ENCODE data around the gene SMYD3.

The SMYD3 gene

GRCh38 chr1:245760301-245760700 is 746.8 kb downstream of the SMYD3 start:
- no peak for TF ChIP-seq GABPA (IDR thresholded peaks at IDR 0.05; ENCODE audit: low read depth)
- no peak for TF ChIP-seq SPI1 (IDR thresholded peaks at IDR 0.05; ENCODE audit: borderline replicate concordance, low read depth)
- TF ChIP-seq POLR2AphosphoS5 (IDR thresholded peaks at IDR 0.05; ENCODE audit: low read depth) = no peak
- no peak for TF ChIP-seq CTCF (IDR thresholded peaks at IDR 0.05; ENCODE audit: insufficient read depth, low read length)
- no peak for TF ChIP-seq REST (IDR thresholded peaks at IDR 0.05; ENCODE audit: insufficient replicate concordance, low read depth)
- H3K27ac ChIP-seq (replicated peaks) = no peak overlapping the region
- no peaks in the 10 kb centered on the region for H3K27me3 ChIP-seq (ENCODE audit: insufficient read depth, poor library complexity, severe bottlenecking)

GRCh38 chr1:245754463-245754961 is 752.6 kb downstream of the SMYD3 start:
- peak in 1 of 2 experiments; percentile 33 for DNase-seq (ENCODE audit: low read depth in 1 of 2, low spot score in 1 of 2)
- H3K4me3 ChIP-seq (replicated peaks; ENCODE audit: insufficient read depth, low read length) = no peak overlapping the region
- no peaks in the 10 kb centered on the region for H3K27me3 ChIP-seq (ENCODE audit: insufficient read depth, poor library complexity, severe bottlenecking)
- no peak overlapping the region for H3K27ac ChIP-seq (replicated peaks)
- no peak for TF ChIP-seq POLR2AphosphoS5 (IDR thresholded peaks at IDR 0.05; ENCODE audit: low read depth)
- TF ChIP-seq GABPA (IDR thresholded peaks at IDR 0.05; ENCODE audit: low read depth) = no peak
- no peak for TF ChIP-seq REST (IDR thresholded peaks at IDR 0.05; ENCODE audit: insufficient replicate concordance, low read depth)
- TF ChIP-seq CTCF (IDR thresholded peaks at IDR 0.05; ENCODE audit: insufficient read depth, low read length) = no peak
- TF ChIP-seq SPI1 (IDR thresholded peaks at IDR 0.05; ENCODE audit: borderline replicate concordance, low read depth) = peak; percentile 25; the same call in 1 of the 2 replicates

More at GRCh38 chr1:245760301-245760700, 746.8 kb downstream of the SMYD3 start:
- DNase-seq (ENCODE audit: low read depth in 1 of 2, low spot score in 1 of 2) = no peak
- no peak overlapping the region for H3K4me3 ChIP-seq (replicated peaks; ENCODE audit: insufficient read depth, low read length)

- Histone ChIP-seq H3K27me3 (ENCODE audit: insufficient read depth, poor library complexity, severe bottlenecking) (no peaks in the 10 kb centered on the region), H3K4me3 (replicated peaks; ENCODE audit: insufficient read depth, low read length) (no peak overlapping the region), H3K27ac (replicated peaks) (no peak overlapping the region)
- no peak for TF ChIP-seq SPI1 (IDR thresholded peaks at IDR 0.05; ENCODE audit: borderline replicate concordance, low read depth)
- TF ChIP-seq CTCF (IDR thresholded peaks at IDR 0.05; ENCODE audit: insufficient read depth, low read length) = no peak
- no peak for DNase-seq (ENCODE audit: low read depth in 1 of 2, low spot score in 1 of 2)
Measured at GRCh38 chr1:245753807-245754206, 753.3 kb downstream of the SMYD3 start.

- Histone ChIP-seq H3K4me3 (replicated peaks; ENCODE audit: insufficient read depth, low read length) (no peak overlapping the region), H3K27me3 (ENCODE audit: insufficient read depth, poor library complexity, severe bottlenecking) (no peaks in the 10 kb centered on the region), H3K27ac (replicated peaks) (no peak overlapping the region)
- TF ChIP-seq CTCF (IDR thresholded peaks at IDR 0.05; ENCODE audit: insufficient read depth, low read length) = no peak
- TF ChIP-seq POLR2AphosphoS5 (IDR thresholded peaks at IDR 0.05; ENCODE audit: low read depth) = no peak
- TF ChIP-seq SPI1 (IDR thresholded peaks at IDR 0.05; ENCODE audit: borderline replicate concordance, low read depth) = no peak
- TF ChIP-seq GABPA (IDR thresholded peaks at IDR 0.05; ENCODE audit: low read depth) = no peak
- TF ChIP-seq REST (IDR thresholded peaks at IDR 0.05; ENCODE audit: insufficient replicate concordance, low read depth) = no peak
- DNase-seq (ENCODE audit: low read depth in 1 of 2, low spot score in 1 of 2) = no peak
Measured at GRCh38 chr1:245752561-245752960, 754.5 kb downstream of the SMYD3 start.
